Measurements from ENCODE around the gene ADGRB3.

GRCh38 chr6:68761985-68762384 is 126.9 kb downstream of the ADGRB3 start:
- no peak for TF ChIP-seq CTCF (IDR thresholded peaks at IDR 0.05; ENCODE audit: low read length)
- no peak for TF ChIP-seq EZH2 (optimal IDR thresholded peaks at IDR 0.05; ENCODE audit: low read depth, low read length)
